ENCODE results near the gene EPHB2. TPM values are rescaled to one million over a fixed set of nuclear protein-coding genes. Genes with fewer than 3 reads are reported as not detected.

The EPHB2 gene
- total and polyA plus RNA-seq, 2 of the 4 experiments (the other 2 are of a cell fraction), result 52.3 to 58.8 TPM

GRCh38 chr1:22794647-22795365 lies 84.2 kb downstream of the EPHB2 start:
- Histone ChIP-seq H2BK15ac (ENCODE audit: low read depth, low read length) (no peak overlapping the region), H2AFZ (replicated peaks; ENCODE audit: low read length, poor library complexity) (no peak overlapping the region), H4K5ac (ENCODE audit: low read depth, low read length) (no peak overlapping the region), H3K9ac (ENCODE audit: low read depth, low read length) (no peak overlapping the region), H3K4me2 (ENCODE audit: low read depth, low read length) (no peak overlapping the region), H3K27ac (ENCODE audit: insufficient read depth, low read length) (no peak overlapping the region), H3K9me3 (ENCODE audit: control insufficient read depth, insufficient read depth, low read length) (no peaks in the 10 kb centered on the region), H3K4me1 (ENCODE audit: control insufficient read depth, insufficient read depth, low read length) (peaks cover 5% of the 10 kb centered on the region; the same call in 1 of the 2 replicates), H3K79me1 (ENCODE audit: low read depth in 1 of 2, low read length in 2 of 2) (peaks cover 14 to 68% of the 10 kb centered on the region in 2 experiments; a peak in 3 of 4 replicates), H4K20me1 (ENCODE audit: insufficient read depth, low read length) (peaks cover 41% of the 10 kb centered on the region; the same call in 1 of the 2 replicates), H3K14ac (replicated peaks; ENCODE audit: low read depth, low read length) (no peak overlapping the region), H3K4ac (ENCODE audit: low read depth, low read length) (no peak overlapping the region), H3K36me3 (ENCODE audit: control insufficient read depth, insufficient read depth, low read length) (peaks cover 4% of the 10 kb centered on the region), H2AK9ac (replicated peaks; ENCODE audit: low read depth, low read length, poor library complexity) (peak overlapping the region; percentile 50), H2AK5ac (ENCODE audit: low read depth, low read length) (no peak overlapping the region; the same call in 1 of the 2 replicates), H3K9me1 (ENCODE audit: insufficient read depth, low read length) (peaks cover 6% of the 10 kb centered on the region), H3K4me3 (ENCODE audit: insufficient read depth, low read depth, low read length) (no peak overlapping the region), H4K91ac (ENCODE audit: insufficient read depth, low read depth, low read length) (no peak overlapping the region; the same call in 1 of the 2 replicates), H2BK120ac (ENCODE audit: low read depth, low read length) (no peak overlapping the region), H3K23ac (ENCODE audit: low read depth, low read length) (no peak overlapping the region), H4K8ac (ENCODE audit: low read depth in 2 of 2, low read length in 2 of 2) (no peak overlapping the region), H2BK20ac (ENCODE audit: low read depth, low read length) (no peak overlapping the region), H3K56ac (ENCODE audit: extremely low read depth, insufficient read depth, low read length) (no peak overlapping the region), H3K27me3 (ENCODE audit: control insufficient read depth, insufficient read depth, low read length) (no peaks in the 10 kb centered on the region), H3K18ac (ENCODE audit: low read depth, low read length) (no peak overlapping the region), H2BK5ac (ENCODE audit: low read depth, low read length, poor library complexity, severe bottlenecking) (no peak overlapping the region)
- POLR2A ChIA-PET (ENCODE audit: unreplicated experiment), result no interaction called here
- ATAC-seq (ENCODE audit: low read depth) (peak; percentile 63), DNase-seq (peak; percentile 17)
- TF ChIP-seq USF2 (IDR thresholded peaks at IDR 0.05; ENCODE audit: low read depth, low read length) (no peak), NFE2L2 (IDR thresholded peaks at IDR 0.05; ENCODE audit: low read depth, low read length) (no peak), POLR2A (IDR thresholded peaks at IDR 0.05; ENCODE audit: low read depth, low read length) (no peak), MXI1 (IDR thresholded peaks at IDR 0.05; ENCODE audit: borderline replicate concordance, low read depth, low read length) (no peak), ELK1 (IDR thresholded peaks at IDR 0.05; ENCODE audit: borderline replicate concordance, low read depth, low read length) (no peak), CHD1 (IDR thresholded peaks at IDR 0.05; ENCODE audit: low read depth, low read length) (no peak), MAFK (IDR thresholded peaks at IDR 0.05; ENCODE audit: low read depth, low read length) (no peak), CTCF (conservative IDR thresholded peaks at IDR 0.05; ENCODE audit: low read depth, low read length) (no peak)
- in situ Hi-C loops (cut with MboI; ENCODE audit: low sequenced_read_pairs), result no loop called here
- CTCF ChIA-PET, result interaction anchor here (0.8 to 1.5 kb wide), 3 partner anchors 10 to 67 kb away, joined by 3 read pairs; no protein-coding TSS in a partner anchor
- BruUV-seq (replicated peaks), result no TSS peak
- dilution Hi-C loops (cut with HindIII; ENCODE audit: low sequenced_read_pairs, unreplicated experiment), result no loop called here
- WGBS, 2 experiments (ENCODE audit: extremely low coverage in 2 of 2, insufficient read length in 1 of 2), result no CpG with 5 or more reads among the region's 8 CpGs
- intact Hi-C loops (cut with micrococcal nuclease), result loop anchor here (2.0 kb wide), 1 partner anchor 14 kb away; no protein-coding TSS in a partner anchor

Data from IMR-90 (cell line).